Sigmoid colon (tissue), 7 donors: Measurements from ENCODE around the gene SLC35E1. TPM values are rescaled to one million over a fixed set of nuclear protein-coding genes. Genes with fewer than 3 reads are reported as not detected.

Source experiments
- DNase-seq: peaks from one replicate; pipeline ENCODE4 v3.0.0-alpha.2; 2019
- H3K27ac ChIP-seq, 4 donors: fragments of 200-600 bp; sonication (generic); one replicate each; pipeline ENCODE4 v1.5.1; 2016 to 2019; ENCODE audit warnings: mild to moderate bottlenecking in 1 of 4
- H3K27me3 ChIP-seq, 3 donors: fragments of 200-600 bp; sonication (generic); one replicate each; pipeline ENCODE4 v1.5.1; 2019; ENCODE audit warnings: mild to moderate bottlenecking in 1 of 3
- H3K36me3 ChIP-seq, 4 donors: fragments of 200-600 bp; sonication (generic); one replicate each; pipeline ENCODE4 v1.5.1; 2016 to 2019
- H3K4me1 ChIP-seq, 4 donors: fragments of 200-600 bp; sonication (generic); one replicate each; pipeline ENCODE4 v1.5.1; 2017 to 2019
- H3K4me3 ChIP-seq, 4 donors: fragments of 200-600 bp; sonication (generic); one replicate each; pipeline ENCODE4 v1.5.1; 2017 to 2019; ENCODE audit warnings: mild to moderate bottlenecking in 2 of 4, moderate library complexity in 1 of 4
- H3K9me3 ChIP-seq, 4 donors: fragments of 200-600 bp in 3 of 4; sonication (generic) in 3 of 4; one replicate each; pipeline versions ENCODE4 v1.5.1 to v1.6.1; 2013 to 2019
- EP300 ChIP-seq, 4 donors: sonication (generic); formaldehyde crosslinking; IDR thresholded peaks; one replicate each; pipeline ENCODE4 v1.6.1; 2017; ENCODE audit warnings: antibody characterized with exemption in 4 of 4
- POLR2A ChIP-seq, 2 donors: fragments of 450-650 bp; IDR thresholded peaks; one replicate each; pipeline ENCODE4 v1.6.1; 2016; ENCODE audit warnings: antibody characterized with exemption in 2 of 2, mild to moderate bottlenecking in 2 of 2, moderate library complexity in 2 of 2
- POLR2AphosphoS5 ChIP-seq, 4 donors: sonication (generic); formaldehyde crosslinking; IDR thresholded peaks; one replicate each; pipeline ENCODE4 v1.6.1; 2017; ENCODE audit warnings: antibody characterized with exemption in 4 of 4
- WGBS, 2 donors: extraction: QIAGEN DNeasy Blood & Tissue Kit; methylation state at CpG; one replicate each; pipeline ENCODE4 v1.1.7; 2013; 5-methylcytosine and 5-hydroxymethylcytosine counted together
- intact Hi-C: fragments of 100-400 bp; cut with DNase I; formaldehyde crosslinking; loops from one replicate; pipeline ENCODE4 v1.15.1; 2023
- polyA plus RNA-seq, 3 donors: library from polyadenylated mRNA; stranded (reverse); fragments of 200-250 nt; gene quantifications; one replicate each; pipeline ENCODE4 v1.2.3, GENCODE V29; 2013
- total RNA-seq, 4 donors: library from RNA; depleted of rRNA; stranded (reverse); fragments of >200 nt; gene quantifications; one replicate each; pipeline ENCODE4 v1.1.0, GENCODE V29; 2016
- TF ChIP-seq, protein P1 (sequence below), 4 experiments: fragments of 450-650 bp in 3 of 4; fragments of 200-600 bp in 1 of 4; IDR thresholded peaks; one replicate each; pipeline ENCODE4 v1.5.1; 2016 to 2019; ENCODE audit warnings: antibody characterized with exemption in 4 of 4, mild to moderate bottlenecking in 3 of 4, moderate library complexity in 2 of 4
- donor health status: healthy with polysubstance abuse.
- donor health status: Bipolar disorder and iron deficiency.
- donor health status: healthy.

Gene SLC35E1
- total and polyA plus RNA-seq, 7 donors, result 9.7 to 27.4 (median 22.4) TPM

DNA sequence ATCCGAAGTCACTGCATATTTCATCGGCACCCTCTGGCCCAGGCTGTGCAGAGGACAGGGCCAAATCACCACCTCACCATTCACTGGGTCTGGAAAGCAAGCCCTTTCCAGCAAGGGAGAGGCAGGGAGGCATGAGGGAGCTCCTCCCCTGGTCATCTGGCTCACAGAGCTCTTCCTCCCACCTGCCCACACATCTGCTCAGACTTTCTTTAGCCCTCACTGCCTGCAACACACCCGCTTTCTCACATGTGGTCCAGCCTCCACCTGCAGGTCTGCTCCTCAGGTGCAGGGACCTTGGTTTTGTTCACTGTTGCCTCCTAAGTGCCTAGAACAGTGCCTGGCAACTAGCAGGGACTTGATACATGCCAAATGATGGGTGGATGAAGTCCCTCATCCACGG is 21.0 kb upstream of the SLC35E1 start:
- TF ChIP-seq, protein P1, sequence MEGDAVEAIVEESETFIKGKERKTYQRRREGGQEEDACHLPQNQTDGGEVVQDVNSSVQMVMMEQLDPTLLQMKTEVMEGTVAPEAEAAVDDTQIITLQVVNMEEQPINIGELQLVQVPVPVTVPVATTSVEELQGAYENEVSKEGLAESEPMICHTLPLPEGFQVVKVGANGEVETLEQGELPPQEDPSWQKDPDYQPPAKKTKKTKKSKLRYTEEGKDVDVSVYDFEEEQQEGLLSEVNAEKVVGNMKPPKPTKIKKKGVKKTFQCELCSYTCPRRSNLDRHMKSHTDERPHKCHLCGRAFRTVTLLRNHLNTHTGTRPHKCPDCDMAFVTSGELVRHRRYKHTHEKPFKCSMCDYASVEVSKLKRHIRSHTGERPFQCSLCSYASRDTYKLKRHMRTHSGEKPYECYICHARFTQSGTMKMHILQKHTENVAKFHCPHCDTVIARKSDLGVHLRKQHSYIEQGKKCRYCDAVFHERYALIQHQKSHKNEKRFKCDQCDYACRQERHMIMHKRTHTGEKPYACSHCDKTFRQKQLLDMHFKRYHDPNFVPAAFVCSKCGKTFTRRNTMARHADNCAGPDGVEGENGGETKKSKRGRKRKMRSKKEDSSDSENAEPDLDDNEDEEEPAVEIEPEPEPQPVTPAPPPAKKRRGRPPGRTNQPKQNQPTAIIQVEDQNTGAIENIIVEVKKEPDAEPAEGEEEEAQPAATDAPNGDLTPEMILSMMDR (IDR thresholded peaks at IDR 0.05), result no peak
- TF ChIP-seq EP300 (IDR thresholded peaks at IDR 0.05) (no peak), POLR2A (IDR thresholded peaks at IDR 0.05) (no peak), POLR2AphosphoS5 (IDR thresholded peaks at IDR 0.05) (no peak)
- intact Hi-C loops, result no loop called here
- peaks cover 0 to 62% (median 26%) of the 10 kb centered on the region in 4 donors for H3K4me1 ChIP-seq
- 92 to 96% methylated on average over 4 of the region's 4 CpGs for WGBS, 2 donors
- H3K27ac ChIP-seq, result no peak overlapping the region
- DNase-seq, result no peak
- H3K4me3 ChIP-seq, result no peak overlapping the region
- H3K9me3 ChIP-seq, result no peaks in the 10 kb centered on the region
- H3K36me3 ChIP-seq, result no peaks in the 10 kb centered on the region
- H3K27me3 ChIP-seq, result no peaks in the 10 kb centered on the region

DNA sequence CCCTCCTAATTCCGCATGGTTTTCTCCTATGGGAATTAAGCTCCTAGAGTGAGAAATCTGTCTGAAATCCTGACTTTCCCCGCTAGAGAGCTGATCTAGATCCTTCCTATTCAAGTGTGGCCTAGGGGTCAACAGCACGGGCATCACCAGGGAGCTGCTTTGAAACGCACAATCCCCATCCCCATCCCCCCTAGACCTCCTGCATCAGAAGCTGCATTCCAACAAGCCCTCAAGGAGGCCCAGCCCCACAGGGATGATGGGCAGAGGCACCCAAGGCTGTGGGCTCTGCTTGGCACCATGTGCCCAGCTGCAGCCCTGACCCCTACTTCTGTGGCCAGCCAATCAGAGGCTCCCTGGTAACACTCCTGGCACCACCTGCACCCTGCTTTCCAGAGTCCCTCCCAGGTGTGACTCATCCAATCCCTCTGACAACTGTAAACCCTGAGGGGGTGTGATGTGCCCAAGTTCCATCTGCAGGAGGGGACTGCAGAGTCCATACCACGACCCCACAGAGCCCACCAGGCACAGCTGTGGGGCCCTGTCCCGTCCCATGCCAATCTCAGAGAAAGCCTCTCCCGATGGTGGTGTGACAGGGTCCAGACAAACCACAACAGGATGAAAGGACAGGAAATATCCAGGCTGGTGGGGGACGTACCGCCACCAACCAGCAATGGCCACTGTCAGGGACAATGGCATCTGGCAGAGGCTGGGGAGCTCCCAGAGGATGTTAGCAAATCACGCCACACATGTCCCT is 19.8 kb upstream of the SLC35E1 start:
- TF ChIP-seq EP300 (IDR thresholded peaks at IDR 0.05) (no peak), POLR2AphosphoS5 (IDR thresholded peaks at IDR 0.05) (no peak), POLR2A (IDR thresholded peaks at IDR 0.05) (no peak)
- TF ChIP-seq, protein P1 (IDR thresholded peaks at IDR 0.05), result no peak
- no peaks in the 10 kb centered on the region for H3K27me3 ChIP-seq
- H3K27ac ChIP-seq, result no peak overlapping the region
- no peaks in the 10 kb centered on the region for H3K9me3 ChIP-seq
- no peaks in the 10 kb centered on the region for H3K36me3 ChIP-seq
- 83 to 85% methylated on average over 10 of the region's 10 CpGs for WGBS, 2 donors
- no peak overlapping the region for H3K4me3 ChIP-seq
- intact Hi-C loops, result no loop called here
- H3K4me1 ChIP-seq, result peaks cover 0 to 63% (median 35%) of the 10 kb centered on the region in 4 donors
- no peak for DNase-seq

DNA sequence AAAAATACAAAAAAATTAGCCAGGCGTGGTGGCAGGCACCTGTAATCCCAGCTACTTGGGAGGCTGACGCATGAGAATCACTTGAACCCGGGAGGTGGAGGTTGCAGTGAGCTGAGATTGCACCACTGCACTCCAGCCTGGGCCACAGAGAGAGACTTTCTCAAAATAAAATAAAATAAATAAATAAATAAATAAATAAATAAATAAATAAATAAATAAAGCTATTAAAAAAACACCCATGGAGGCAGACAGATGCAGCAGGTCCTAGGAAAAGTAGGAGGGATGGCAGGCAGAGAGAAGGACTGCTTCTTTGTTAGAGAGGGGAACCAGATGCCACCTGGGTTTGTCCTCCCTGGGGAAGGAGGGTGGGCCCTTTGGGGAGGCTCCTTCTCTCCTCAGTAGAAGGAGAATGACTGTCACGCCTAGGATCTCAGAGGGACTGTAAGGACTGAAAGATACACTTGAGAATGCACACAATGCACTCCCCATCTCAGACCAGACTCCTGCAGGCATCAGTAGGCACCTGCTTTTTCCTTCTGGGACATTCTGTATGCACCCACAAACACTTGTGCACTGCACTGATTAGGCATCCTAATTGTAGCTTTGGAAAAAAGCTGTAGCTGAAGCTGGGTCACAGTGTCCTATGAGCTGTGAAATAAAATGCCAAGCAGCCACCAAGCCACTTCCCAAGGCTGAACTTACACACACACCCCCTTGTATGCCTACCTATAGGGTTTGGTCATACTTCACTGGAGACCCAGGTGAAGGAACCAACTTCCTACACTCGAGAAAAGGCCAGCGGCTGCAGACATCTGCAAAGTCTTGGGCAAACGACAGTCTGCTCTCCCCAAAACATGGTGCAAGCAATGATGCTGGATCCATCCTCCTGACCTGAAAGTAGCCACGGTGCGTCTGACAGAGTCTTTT is 18.9 kb upstream of the SLC35E1 start:
- no peak overlapping the region for H3K4me3 ChIP-seq
- TF ChIP-seq EP300 (IDR thresholded peaks at IDR 0.05) (no peak), POLR2AphosphoS5 (IDR thresholded peaks at IDR 0.05) (no peak), POLR2A (IDR thresholded peaks at IDR 0.05) (no peak)
- TF ChIP-seq, protein P1 (IDR thresholded peaks at IDR 0.05), result no peak
- intact Hi-C loops, result no loop called here
- H3K27me3 ChIP-seq, result no peaks in the 10 kb centered on the region
- H3K9me3 ChIP-seq, result no peaks in the 10 kb centered on the region
- 73 to 81% methylated on average over 9 of the region's 9 CpGs for WGBS, 2 donors
- no peak overlapping the region for H3K27ac ChIP-seq
- no peak for DNase-seq
- no peaks in the 10 kb centered on the region for H3K36me3 ChIP-seq
- peaks cover 0 to 71% (median 42%) of the 10 kb centered on the region in 4 donors for H3K4me1 ChIP-seq

DNA sequence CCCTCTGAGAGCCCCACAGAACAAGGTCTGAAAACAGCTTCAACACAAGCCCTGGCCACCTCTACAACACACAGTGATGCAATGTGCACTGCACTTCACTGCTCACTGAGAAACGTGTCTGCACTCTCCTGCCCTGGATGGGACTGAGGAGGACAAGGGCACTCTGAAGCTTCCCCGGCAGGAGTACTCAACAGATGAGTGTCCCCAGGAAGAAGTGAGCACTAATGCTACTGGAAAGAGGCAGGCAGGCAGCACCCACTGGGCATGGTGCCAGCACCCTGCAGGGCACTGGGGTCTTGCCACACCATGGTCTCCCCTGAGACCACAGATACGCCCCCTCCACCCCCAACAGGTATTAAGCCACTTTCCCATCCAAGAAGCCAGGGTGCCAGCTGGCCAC is 17.7 kb upstream of the SLC35E1 start:
- no peak for DNase-seq
- intact Hi-C loops, result no loop called here
- Histone ChIP-seq H3K4me1 (peaks cover 0 to 83% (median 48%) of the 10 kb centered on the region in 4 donors), H3K9me3 (no peaks in the 10 kb centered on the region), H3K4me3 (no peak overlapping the region), H3K27me3 (no peaks in the 10 kb centered on the region), H3K36me3 (no peaks in the 10 kb centered on the region), H3K27ac (no peak overlapping the region)
- WGBS, 2 donors, result 28 to 60% methylated on average over 3 of the region's 3 CpGs
- TF ChIP-seq, protein P1 (IDR thresholded peaks at IDR 0.05), result no peak
- TF ChIP-seq EP300 (IDR thresholded peaks at IDR 0.05), result no peak
- no peak for TF ChIP-seq POLR2AphosphoS5 (IDR thresholded peaks at IDR 0.05)
